HG03432 (cell line): ENCODE data around the gene CAPN6.

Source experiments
- ATAC-seq: cut with Tn5 transposase; IDR thresholded peaks from one replicate; pipeline ENCODE4 v1.9.1; 2021; ENCODE audit warnings: mild to moderate bottlenecking, moderate library complexity; ENCODE audit not compliant: unreplicated experiment

Gene CAPN6

GRCh38 chrX:111270339-111270738, at the start of gene CAPN6:
Gene CAPN6, minus strand, starts transcription at chrX:111270483. Its CDS starts 6,547 bp downstream, at chrX:111263936.
- ATAC-seq = no peak

GRCh38 chrX:111319451-111319850, 49.2 kb upstream of the CAPN6 start:
- no peak for ATAC-seq

- no peak for ATAC-seq
Observed at GRCh38 chrX:111318901-111319300, 48.6 kb upstream of the CAPN6 start.

- ATAC-seq = no peak
Observed at GRCh38 chrX:111309083-111309482, 38.8 kb upstream of the CAPN6 start.

GRCh38 chrX:111308039-111308438, 37.8 kb upstream of the CAPN6 start:
- ATAC-seq = no peak

- no peak for ATAC-seq
Observed at GRCh38 chrX:111302284-111302683, 32.0 kb upstream of the CAPN6 start.

- no peak for ATAC-seq
Observed at GRCh38 chrX:111288841-111289240, 18.6 kb upstream of the CAPN6 start.

- no peak for ATAC-seq
Observed at GRCh38 chrX:111284631-111285293, 14.5 kb upstream of the CAPN6 start.

- no peak for ATAC-seq
Observed at GRCh38 chrX:111283446-111283845, 13.2 kb upstream of the CAPN6 start.

GRCh38 chrX:111282991-111283390, 12.7 kb upstream of the CAPN6 start:
- no peak for ATAC-seq

GRCh38 chrX:111282139-111282538, 11.9 kb upstream of the CAPN6 start:
- ATAC-seq = no peak

GRCh38 chrX:111268506-111268905, 1.8 kb downstream of the CAPN6 start:
- ATAC-seq = no peak

- no peak for ATAC-seq
Observed at GRCh38 chrX:111265486-111265885, 4.8 kb downstream of the CAPN6 start.

- no peak for ATAC-seq
Observed at GRCh38 chrX:111264385-111264784, 5.9 kb downstream of the CAPN6 start.

- no peak for ATAC-seq
Observed at GRCh38 chrX:111262086-111262485, 8.2 kb downstream of the CAPN6 start.

GRCh38 chrX:111260451-111260850, 9.8 kb downstream of the CAPN6 start:
- ATAC-seq = no peak

GRCh38 chrX:111259559-111259958, 10.7 kb downstream of the CAPN6 start:
- ATAC-seq = no peak

GRCh38 chrX:111257733-111258132, 12.6 kb downstream of the CAPN6 start:
- no peak for ATAC-seq

GRCh38 chrX:111254896-111255693, 15.2 kb downstream of the CAPN6 start:
- ATAC-seq = no peak

GRCh38 chrX:111244235-111244750, 26.0 kb downstream of the CAPN6 start:
- ATAC-seq = no peak

GRCh38 chrX:111216293-111216801, 53.9 kb downstream of the CAPN6 start:
- no peak for ATAC-seq

GRCh38 chrX:111207851-111208250, 62.4 kb downstream of the CAPN6 start:
- ATAC-seq = no peak
